ENCODE data around the gene SLC39A11.

DNA sequence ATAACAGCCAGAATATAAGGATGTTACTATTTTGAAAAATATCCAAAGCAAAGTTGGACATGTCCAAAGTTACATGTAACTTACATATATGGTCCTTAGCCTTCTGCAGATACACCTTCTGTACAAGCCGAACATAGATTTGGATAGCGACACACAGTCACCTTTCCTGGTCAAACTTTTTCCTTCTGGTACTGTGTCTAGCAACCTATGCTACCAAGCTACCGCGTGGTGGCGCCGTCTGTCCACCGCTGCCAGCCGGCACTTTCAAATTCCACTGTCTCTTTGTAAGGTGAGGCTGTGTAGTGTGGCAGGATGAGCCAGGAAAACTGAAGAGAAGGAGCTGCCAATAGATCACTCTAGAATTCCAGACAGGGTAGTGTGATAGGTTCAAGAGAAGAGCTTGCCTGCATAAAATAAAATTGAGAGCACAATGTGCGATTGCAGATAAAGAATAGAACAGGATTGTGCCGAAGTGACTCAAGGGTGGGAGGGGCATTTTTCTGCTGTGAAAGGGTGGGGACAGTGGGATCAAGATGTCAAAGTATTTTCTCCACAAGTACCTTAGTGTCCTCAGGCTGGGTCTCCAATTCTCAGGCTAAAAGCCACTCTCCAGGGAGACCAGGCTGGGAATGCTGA is 366.9 kb downstream of the SLC39A11 start:
- TF ChIP-seq CTCF (IDR thresholded peaks at IDR 0.05) (peak; percentile 87), ZNF232 (CRISPR knock-in tag; IDR thresholded peaks at IDR 0.05) (no peak), PREB (CRISPR knock-in tag; IDR thresholded peaks at IDR 0.05; ENCODE audit: borderline replicate concordance) (no peak), ZNF121 (CRISPR knock-in tag; IDR thresholded peaks at IDR 0.05) (no peak)
